ENCODE measurements around the gene PRKAG2. TPM values are rescaled to one million over a fixed set of nuclear protein-coding genes. Genes with fewer than 3 reads are reported as not detected.
"Not testable (repeated sequence)": the region's sequence is repeated elsewhere in the genome, so short reads cannot be mapped to it uniquely, and the experiment has no call there.

Gene PRKAG2
- total and polyA plus RNA-seq, 5 experiments from 2014 or later = 29.5 to 63.5 (median 34.1) TPM

DNA sequence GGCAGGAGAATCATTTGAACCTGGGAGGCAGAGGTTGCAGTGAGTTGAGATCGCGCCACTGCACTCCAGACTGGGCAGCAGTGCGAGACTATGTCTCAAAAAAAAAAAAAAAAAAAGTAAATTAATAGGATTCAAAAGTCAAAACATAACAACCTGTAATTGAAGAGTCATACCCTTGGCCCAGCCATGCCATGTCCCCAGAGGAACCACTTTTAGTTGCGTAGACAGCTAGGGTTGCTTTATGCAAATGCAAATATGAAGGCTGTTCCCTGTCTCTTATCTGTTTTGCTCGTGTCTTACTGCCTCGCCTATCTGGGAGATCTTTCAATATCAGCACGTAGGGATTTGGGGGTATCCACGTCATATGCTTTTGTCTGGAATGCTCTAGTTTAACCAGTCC, 73.1 kb downstream of the PRKAG2 start:
- ATAC-seq = no peak

DNA sequence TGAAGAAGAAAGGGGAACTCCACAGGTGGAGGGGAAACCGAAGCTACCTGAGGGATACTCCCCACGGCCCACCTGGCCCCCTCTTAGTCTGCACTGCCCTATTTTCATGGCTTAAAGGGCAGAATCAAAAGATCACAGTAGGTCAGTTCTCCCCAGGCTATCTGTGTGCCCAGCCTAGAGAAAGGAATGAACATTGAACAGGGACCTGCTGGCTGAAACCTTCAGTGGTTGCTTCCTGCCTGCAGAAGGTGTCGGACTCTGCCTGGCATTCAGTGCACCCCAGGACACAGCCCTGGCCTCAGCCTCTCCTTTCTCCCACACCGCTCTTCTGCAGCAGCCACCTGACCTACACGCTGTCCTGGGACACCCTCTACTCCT, 74.5 kb downstream of the PRKAG2 start:
- Mint-ChIP-seq H3K27ac (peak overlapping the region in 1 of 10 donors; percentile 71), H3K9me3 (no peaks in the 10 kb centered on the region), H3K36me3 (peaks cover 0 to 6% (median 5%) of the 10 kb centered on the region in 3 donors), H3K4me3 (peak overlapping the region in 1 of 10 donors; percentile 54), H3K27me3 (no peaks in the 10 kb centered on the region), H3K4me1 (peaks cover 6 to 20% (median 10%) of the 10 kb centered on the region in 4 donors)
- DNase-seq (no peak), ATAC-seq (no peak)
- POLR2A ChIA-PET = no interaction called here

More for the DNA sequence above, 73.1 kb downstream of the PRKAG2 start:
- H3K27ac Mint-ChIP-seq = peak overlapping the region in 1 of 10 donors; percentile 40
- H3K4me3 Mint-ChIP-seq = no peak overlapping the region
- H3K4me1 Mint-ChIP-seq = peaks cover 8 to 17% (median 12%) of the 10 kb centered on the region in 4 donors
- no peaks in the 10 kb centered on the region for H3K27me3 Mint-ChIP-seq
- H3K9me3 Mint-ChIP-seq = no peaks in the 10 kb centered on the region
- peaks cover 0 to 8% (median 5%) of the 10 kb centered on the region in 3 donors for H3K36me3 Mint-ChIP-seq
- no peak for DNase-seq
- POLR2A ChIA-PET = no interaction called here

- Mint-ChIP-seq H3K4me3 (no peak overlapping the region), H3K36me3 (peaks cover 0 to 6% (median 5%) of the 10 kb centered on the region in 3 donors), H3K4me1 (peaks cover 6 to 16% (median 11%) of the 10 kb centered on the region in 4 donors), H3K27me3 (no peaks in the 10 kb centered on the region), H3K27ac (peak overlapping the region in 1 of 10 donors; percentile 67), H3K9me3 (no peaks in the 10 kb centered on the region)
- ATAC-seq (no peak), DNase-seq (no peak)
- POLR2A ChIA-PET = no interaction called here
Observed at GRCh38 chr7:151801782-151802468, 75.0 kb downstream of the PRKAG2 start.

DNA sequence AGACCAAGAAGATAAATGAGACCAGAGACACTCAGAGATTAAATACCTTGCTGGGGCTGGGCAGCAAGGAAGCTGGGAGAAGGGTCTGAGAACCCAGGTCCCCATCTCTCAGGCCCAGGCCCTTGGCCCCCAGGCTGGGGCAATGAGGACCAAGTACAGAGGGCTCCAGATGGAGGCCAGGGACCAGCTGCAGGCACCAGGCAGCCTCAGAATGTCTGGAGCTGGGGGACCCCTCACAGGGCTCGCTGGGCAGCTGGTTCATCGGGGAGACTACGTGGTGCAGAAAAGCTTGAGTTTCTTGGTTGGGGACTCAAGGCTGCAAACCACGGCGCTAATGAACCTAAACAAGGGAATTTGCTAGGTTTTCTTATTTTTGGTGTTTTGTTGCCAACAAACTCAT, 75.6 kb downstream of the PRKAG2 start:
- H3K27me3 Mint-ChIP-seq = no peaks in the 10 kb centered on the region

GRCh38 chr7:151800861-151801260, 76.1 kb downstream of the PRKAG2 start:
- no peak overlapping the region for H3K4me3 Mint-ChIP-seq
- no peaks in the 10 kb centered on the region for H3K27me3 Mint-ChIP-seq
- ATAC-seq (no peak), DNase-seq (no peak)
- H3K4me1 Mint-ChIP-seq = peaks cover 6 to 14% (median 10%) of the 10 kb centered on the region in 4 donors
- peak overlapping the region in 1 of 10 donors; percentile 67 for H3K27ac Mint-ChIP-seq
- H3K9me3 Mint-ChIP-seq = no peaks in the 10 kb centered on the region
- peaks cover 0 to 6% (median 5%) of the 10 kb centered on the region in 3 donors for H3K36me3 Mint-ChIP-seq
- POLR2A ChIA-PET = no interaction called here

More for the DNA sequence above, 75.6 kb downstream of the PRKAG2 start:
- POLR2A ChIA-PET = no interaction called here
- Mint-ChIP-seq H3K4me1 (peaks cover 6 to 14% (median 10%) of the 10 kb centered on the region in 4 donors), H3K4me3 (no peak overlapping the region), H3K36me3 (peaks cover 0 to 6% (median 5%) of the 10 kb centered on the region in 3 donors), H3K9me3 (no peaks in the 10 kb centered on the region), H3K27ac (peak overlapping the region in 2 of 10 donors; percentile 5 to 67)
- DNase-seq = no peak
- no peak for ATAC-seq

GRCh38 chr7:151800391-151800790, 76.5 kb downstream of the PRKAG2 start:
- Mint-ChIP-seq H3K4me3 (no peak overlapping the region), H3K27me3 (no peaks in the 10 kb centered on the region), H3K36me3 (peaks cover 0 to 6% (median 5%) of the 10 kb centered on the region in 3 donors), H3K27ac (peak overlapping the region in 1 of 10 donors; percentile 67), H3K4me1 (peaks cover 6 to 17% (median 11%) of the 10 kb centered on the region in 4 donors), H3K9me3 (no peaks in the 10 kb centered on the region)
- no peak for ATAC-seq
- POLR2A ChIA-PET = no interaction called here
- no peak for DNase-seq

GRCh38 chr7:151799506-151799905, 77.4 kb downstream of the PRKAG2 start:
- Mint-ChIP-seq H3K4me3 (no peak overlapping the region), H3K4me1 (peaks cover 6 to 15% (median 11%) of the 10 kb centered on the region in 4 donors), H3K27ac (no peak overlapping the region), H3K9me3 (no peaks in the 10 kb centered on the region), H3K27me3 (no peaks in the 10 kb centered on the region), H3K36me3 (peaks cover 0 to 8% (median 0%) of the 10 kb centered on the region in 3 donors)
- POLR2A ChIA-PET = no interaction called here
- ATAC-seq (no peak), DNase-seq (no peak)

DNA sequence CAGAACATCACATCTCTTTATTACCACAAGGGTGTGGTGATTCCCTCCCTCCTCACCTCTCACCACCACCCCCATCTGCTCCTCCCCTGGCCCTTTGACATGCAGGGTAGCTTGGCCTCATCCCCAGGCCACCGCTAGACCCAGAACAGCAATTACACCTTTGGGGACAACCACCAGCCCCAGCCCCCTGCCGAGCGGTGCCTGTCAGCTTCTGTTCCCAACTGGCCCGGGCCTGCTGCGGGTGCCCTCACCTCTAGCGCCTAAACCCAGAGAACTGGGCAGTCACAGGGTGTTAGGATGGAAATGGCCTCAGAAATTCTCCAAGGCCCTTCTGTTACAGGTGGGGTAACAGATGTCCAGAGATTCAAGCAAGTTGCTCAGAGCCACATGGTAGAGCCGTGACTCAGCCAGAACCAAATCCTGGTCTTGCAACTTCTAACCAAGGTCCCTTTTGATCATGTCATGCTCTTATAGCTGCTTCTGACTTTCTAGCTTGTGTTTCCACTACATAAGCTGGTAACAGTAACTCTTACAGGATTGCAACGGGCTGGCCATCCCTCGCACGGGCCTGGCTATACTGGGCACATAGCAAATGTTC, 78.0 kb downstream of the PRKAG2 start:
- peaks cover 0 to 8% (median 0%) of the 10 kb centered on the region in 3 donors for H3K36me3 Mint-ChIP-seq
- H3K27me3 Mint-ChIP-seq = no peaks in the 10 kb centered on the region
- ATAC-seq (no peak), DNase-seq (no peak)
- H3K4me3 Mint-ChIP-seq = no peak overlapping the region
- no peaks in the 10 kb centered on the region for H3K9me3 Mint-ChIP-seq
- H3K4me1 Mint-ChIP-seq = peaks cover 6 to 18% (median 13%) of the 10 kb centered on the region in 4 donors
- POLR2A ChIA-PET = no interaction called here
- peak overlapping the region in 1 of 10 donors; percentile 33 for H3K27ac Mint-ChIP-seq

DNA sequence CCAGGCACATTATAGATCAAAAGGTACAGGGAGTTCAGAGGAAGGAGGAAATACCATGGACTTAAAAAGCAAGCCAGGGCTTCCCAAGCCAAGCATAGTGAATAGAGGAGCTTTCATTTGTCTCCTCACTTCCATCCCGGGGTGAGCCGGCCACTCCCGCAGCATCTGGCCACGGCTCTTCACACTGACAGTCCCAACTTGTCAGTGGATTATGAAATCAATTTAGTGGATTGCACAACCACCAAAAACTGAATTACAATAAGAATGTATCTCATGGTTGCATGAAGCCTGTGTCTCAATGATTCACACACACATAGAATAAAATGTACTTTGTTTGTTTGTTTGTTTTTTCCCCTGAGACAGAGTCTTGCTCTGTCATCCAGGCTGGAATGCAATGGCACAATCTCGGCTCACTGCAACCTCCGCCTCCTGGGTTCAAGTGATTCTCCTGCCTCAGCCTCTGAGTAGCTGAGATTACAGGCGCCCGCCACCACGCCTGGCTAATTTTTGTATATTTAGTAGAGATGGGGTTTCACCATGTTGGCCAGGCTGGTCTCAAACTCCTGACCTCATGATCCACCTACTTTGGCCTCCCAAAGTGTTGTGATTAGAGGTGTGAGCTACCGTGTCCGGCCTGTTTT, 79.1 kb downstream of the PRKAG2 start:
- H3K4me3 Mint-ChIP-seq, H3K27me3 Mint-ChIP-seq, DNase-seq, POLR2A ChIA-PET, H3K36me3 Mint-ChIP-seq, ATAC-seq, H3K9me3 Mint-ChIP-seq: not testable (repeated sequence)
- Mint-ChIP-seq H3K27ac (peak overlapping the region in 2 of 10 donors; percentile 16 to 62), H3K4me1 (peaks cover 6 to 18% (median 14%) of the 10 kb centered on the region in 4 donors)

GRCh38 chr7:151796871-151797537, 79.9 kb downstream of the PRKAG2 start:
- Mint-ChIP-seq H3K4me1 (peaks cover 6 to 18% (median 13%) of the 10 kb centered on the region in 4 donors), H3K9me3 (no peaks in the 10 kb centered on the region), H3K4me3 (no peak overlapping the region), H3K27ac (peak overlapping the region in 2 of 10 donors; percentile 16 to 62), H3K36me3 (peaks cover 0 to 8% (median 0%) of the 10 kb centered on the region in 3 donors), H3K27me3 (no peaks in the 10 kb centered on the region)
- DNase-seq (no peak), ATAC-seq (no peak)
- POLR2A ChIA-PET = no interaction called here

GRCh38 chr7:151796091-151796870, 80.6 kb downstream of the PRKAG2 start:
- no peak for ATAC-seq
- no peaks in the 10 kb centered on the region for H3K27me3 Mint-ChIP-seq
- H3K4me1 Mint-ChIP-seq = peaks cover 8 to 18% (median 13%) of the 10 kb centered on the region in 4 donors
- peaks cover 0 to 8% (median 0%) of the 10 kb centered on the region in 3 donors for H3K36me3 Mint-ChIP-seq
- no peaks in the 10 kb centered on the region for H3K9me3 Mint-ChIP-seq
- H3K4me3 Mint-ChIP-seq = no peak overlapping the region
- DNase-seq = no peak
- peak overlapping the region in 1 of 10 donors; percentile 40 for H3K27ac Mint-ChIP-seq
- POLR2A ChIA-PET = no interaction called here

DNA sequence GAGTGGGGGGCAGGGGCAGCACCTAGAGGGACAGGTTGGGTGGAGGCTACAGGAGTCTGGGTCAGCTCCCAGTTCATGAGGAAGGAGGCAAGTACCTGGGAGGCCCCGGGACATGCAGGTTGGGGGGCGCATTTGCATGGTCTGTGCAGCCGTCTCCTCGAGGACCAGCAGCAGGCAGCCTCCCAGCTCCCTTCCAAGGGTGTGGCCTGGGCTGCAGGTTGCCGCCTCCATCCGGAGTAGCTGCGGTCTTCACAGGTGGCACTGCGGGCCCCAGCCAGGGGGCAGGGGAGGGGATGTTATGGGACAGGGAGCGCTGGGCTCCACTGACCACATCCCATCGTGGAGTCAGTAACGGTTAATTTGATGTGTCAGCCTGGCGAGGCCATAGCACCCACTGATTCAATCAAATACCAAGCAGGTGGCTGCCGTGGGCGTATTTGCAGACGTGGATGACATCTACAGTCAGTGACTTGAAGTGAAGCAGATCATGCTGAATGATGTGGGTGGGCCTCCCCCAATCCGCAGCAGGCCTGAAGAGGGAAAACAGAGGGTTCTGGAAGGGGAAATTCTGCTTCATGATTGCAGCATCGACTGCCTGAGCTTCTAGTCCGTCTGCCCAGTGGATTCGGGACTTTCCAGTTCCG, 81.6 kb downstream of the PRKAG2 start:
- no peaks in the 10 kb centered on the region for H3K27me3 Mint-ChIP-seq
- H3K27ac Mint-ChIP-seq = no peak overlapping the region
- H3K36me3 Mint-ChIP-seq = peaks cover 0 to 8% (median 0%) of the 10 kb centered on the region in 3 donors
- DNase-seq (no peak), ATAC-seq (peak in 1 of 2 donors; percentile 14)
- H3K9me3 Mint-ChIP-seq = no peaks in the 10 kb centered on the region
- H3K4me3 Mint-ChIP-seq = no peak overlapping the region
- POLR2A ChIA-PET = no interaction called here
- peaks cover 12 to 18% (median 14%) of the 10 kb centered on the region in 4 donors for H3K4me1 Mint-ChIP-seq
